H9 (cell line): Measurements from ENCODE around the gene RPL22. TPM values are rescaled to one million over a fixed set of nuclear protein-coding genes. Genes with fewer than 3 reads are reported as not detected.

Experiments used
- DNase-seq: peaks from one replicate; pipeline ENCODE4 v3.0.0-alpha.2; 2017
- H2AFZ ChIP-seq: one replicate; pipeline ENCODE4 v1.6.1; 2013; ENCODE audit warnings: mild to moderate bottlenecking, low read length, control low read depth, moderate library complexity
- H2AK5ac ChIP-seq: 2 replicates; pipeline ENCODE4 v1.6.1; 2013; ENCODE audit warnings: low read length, control low read depth, mixed read lengths; ENCODE audit not compliant: insufficient read length
- H2BK120ac ChIP-seq: one replicate; pipeline ENCODE4 v1.6.1; 2013; ENCODE audit warnings: low read depth, mild to moderate bottlenecking, low read length, control low read depth, inconsistent platforms; ENCODE audit not compliant: poor library complexity, severe bottlenecking
- H2BK12ac ChIP-seq: 2 replicates; pipeline ENCODE4 v1.6.1; 2013; ENCODE audit warnings: low read length, control low read depth, mixed read lengths, low read depth; ENCODE audit not compliant: insufficient read length
- H2BK15ac ChIP-seq: 2 replicates; pipeline ENCODE4 v1.6.1; 2013; ENCODE audit warnings: low read depth, low read length, control low read depth
- H2BK20ac ChIP-seq: one replicate; pipeline ENCODE4 v1.6.1; 2013; ENCODE audit warnings: low read depth, mild to moderate bottlenecking, low read length, control low read depth, inconsistent platforms; ENCODE audit not compliant: poor library complexity, severe bottlenecking
- H2BK5ac ChIP-seq: 2 replicates; pipeline ENCODE4 v1.6.1; 2013; ENCODE audit warnings: low read length, control low read depth, mixed read lengths; ENCODE audit not compliant: insufficient read length
- H3K14ac ChIP-seq: 2 replicates; pipeline ENCODE4 v1.6.1; 2013; ENCODE audit warnings: low read length, control low read depth; ENCODE audit not compliant: insufficient read depth
- H3K18ac ChIP-seq: 2 replicates; pipeline ENCODE4 v1.6.1; 2013; ENCODE audit warnings: low read depth, mild to moderate bottlenecking, mixed read lengths, low read length, control low read depth; ENCODE audit not compliant: insufficient read length
- H3K23ac ChIP-seq: 2 replicates; pipeline ENCODE4 v1.6.1; 2013; ENCODE audit warnings: low read length, control low read depth, mixed read lengths, low read depth; ENCODE audit not compliant: insufficient read length
- H3K23me2 ChIP-seq: 2 replicates; pipeline ENCODE4 v1.6.1; 2013; ENCODE audit warnings: low read depth, mild to moderate bottlenecking, mixed read lengths, low read length, control low read depth; ENCODE audit not compliant: insufficient read length, poor library complexity, severe bottlenecking
- H3K27ac ChIP-seq: 2 replicates; pipeline ENCODE4 v1.5.1; 2013; ENCODE audit warnings: low read length, control low read depth, mixed read lengths, low read depth; ENCODE audit not compliant: insufficient read length
- H3K27me3 ChIP-seq: 2 replicates; pipeline ENCODE4 v1.6.1; 2013; ENCODE audit warnings: low read length, control low read depth, inconsistent platforms; ENCODE audit not compliant: insufficient read depth
- H3K4ac ChIP-seq: 2 replicates; pipeline ENCODE4 v1.6.1; 2013; ENCODE audit warnings: low read depth, mild to moderate bottlenecking, control low read depth, inconsistent platforms, low read length, moderate library complexity
- H3K4me1 ChIP-seq: 2 replicates; pipeline ENCODE4 v1.6.1; 2013; ENCODE audit warnings: low read length, control low read depth, inconsistent platforms; ENCODE audit not compliant: insufficient read depth
- H3K4me2 ChIP-seq: 2 replicates; pipeline ENCODE4 v1.6.1; 2013; ENCODE audit warnings: low read length, control low read depth, mixed read lengths; ENCODE audit not compliant: insufficient read length, insufficient read depth
- H3K56ac ChIP-seq: 2 replicates; pipeline ENCODE4 v1.6.1; 2013; ENCODE audit warnings: low read depth, mild to moderate bottlenecking, mixed read lengths, low read length, control low read depth; ENCODE audit not compliant: insufficient read length
- H3K79me1 ChIP-seq: 2 replicates; pipeline ENCODE4 v1.6.1; 2013; ENCODE audit warnings: low read depth, mild to moderate bottlenecking, moderate library complexity, low read length, control low read depth, inconsistent platforms; ENCODE audit not compliant: insufficient read depth, poor library complexity, severe bottlenecking
- H3K79me2 ChIP-seq: 2 replicates; pipeline ENCODE4 v1.6.1; 2013; ENCODE audit warnings: low read length, control low read depth, inconsistent platforms; ENCODE audit not compliant: insufficient read depth
- H3K9ac ChIP-seq: 2 replicates; pipeline ENCODE4 v1.6.1; 2013; ENCODE audit warnings: low read length, control low read depth, mixed read lengths; ENCODE audit not compliant: insufficient read length; ENCODE audit errors: extremely low read depth
- H3K9me3 ChIP-seq: one replicate; pipeline ENCODE4 v1.6.1; 2013; ENCODE audit warnings: low read depth, low read length, inconsistent platforms; ENCODE audit not compliant: control insufficient read depth
- H3T11ph ChIP-seq: one replicate; pipeline ENCODE4 v1.6.1; 2013; ENCODE audit warnings: mild to moderate bottlenecking, low read length, control low read depth, inconsistent platforms
- H4K20me1 ChIP-seq: one replicate; pipeline ENCODE4 v1.6.1; 2013; ENCODE audit not compliant: control insufficient read depth, insufficient read length, insufficient read depth
- H4K5ac ChIP-seq: 2 replicates; pipeline ENCODE4 v1.6.1; 2013; ENCODE audit warnings: low read depth, mild to moderate bottlenecking, mixed read lengths, low read length, control low read depth; ENCODE audit not compliant: insufficient read length
- H4K8ac ChIP-seq: replicated peaks from 2 replicates; pipeline ENCODE4 v1.6.1; 2013; ENCODE audit warnings: low read length, control low read depth, mixed read lengths, low read depth; ENCODE audit not compliant: insufficient read length
- H4K91ac ChIP-seq: 2 replicates; pipeline ENCODE4 v1.6.1; 2013; ENCODE audit warnings: low read depth, mild to moderate bottlenecking, moderate library complexity, mixed read lengths, low read length, control low read depth; ENCODE audit not compliant: insufficient read length
- H3K27ac Mint-ChIP-seq, 3 experiments: 2 replicates in 2 of 3; 3 replicates in 1 of 3; pipeline ENCODE4 v1.8.0; 2020 to 2021; ENCODE audit warnings: mixed read lengths in 3 of 3, mild to moderate bottlenecking in 1 of 3, moderate library complexity in 1 of 3
- H3K27me3 Mint-ChIP-seq: 2 replicates; pipeline ENCODE4 v1.8.0; 2021; ENCODE audit warnings: low read depth, mild to moderate bottlenecking, moderate library complexity, mixed read lengths
- H3K36me3 Mint-ChIP-seq, 3 experiments: 2 replicates in 2 of 3; 3 replicates in 1 of 3; pipeline ENCODE4 v1.8.0; 2020 to 2021; ENCODE audit warnings: low read depth in 3 of 3, mixed read lengths in 3 of 3; ENCODE audit not compliant: insufficient read depth in 1 of 3
- H3K4me1 Mint-ChIP-seq, 2 experiments: 2 replicates each; pipeline ENCODE4 v1.8.0; 2020; ENCODE audit warnings: mixed read lengths in 2 of 2
- H3K4me3 Mint-ChIP-seq, 2 experiments: 2 replicates in 1 of 2; 3 replicates in 1 of 2; pipeline ENCODE4 v1.8.0; 2020 to 2021; ENCODE audit warnings: mild to moderate bottlenecking in 2 of 2, mixed read lengths in 2 of 2, moderate library complexity in 1 of 2
- H3K9me3 Mint-ChIP-seq, 2 experiments: 2 replicates in 1 of 2; 3 replicates in 1 of 2; pipeline ENCODE4 v1.8.0; 2020; ENCODE audit warnings: mild to moderate bottlenecking in 2 of 2, mixed read lengths in 2 of 2, moderate library complexity in 1 of 2
- WGBS: extraction: QIAGEN DNeasy Blood & Tissue Kit; methylation state at CpG from one replicate; pipeline ENCODE4 v1.1.7; 2013; ENCODE audit warnings: missing lambda C conversion rate, low lambda C conversion rate, mixed read lengths; ENCODE audit not compliant: insufficient read length; ENCODE audit errors: extremely low coverage; 5-methylcytosine and 5-hydroxymethylcytosine counted together
- total RNA-seq: library from RNA; stranded (reverse); gene quantifications from 2 replicates; pipeline ENCODE4 v1.2.1, GENCODE V29; 2021
- TF ChIP-seq, protein P1 (sequence below): fragments of 200-600 bp; sonication (generic); conservative IDR thresholded peaks from 3 replicates; pipeline ENCODE4 v1.8.0; 2021; ENCODE audit warnings: antibody characterized with exemption, mild to moderate bottlenecking

RPL22 gene
- total RNA-seq, 1 experiment from 2014 or later, result 582 TPM

- peak overlapping the region in 2 of 3 experiments; percentile 37 to 53; a peak in 3 of 7 replicates for H3K27ac Mint-ChIP-seq
- Histone ChIP-seq H3K18ac (no peak overlapping the region), H3K4ac (no peak overlapping the region), H4K8ac (no peak overlapping the region), H4K20me1 (no peaks in the 10 kb centered on the region), H3K9me3 (no peaks in the 10 kb centered on the region), H3K27me3 (no peaks in the 10 kb centered on the region), H2AK5ac (no peak overlapping the region), H3K9ac (no peak overlapping the region), H3T11ph (no peak overlapping the region), H3K23ac (no peak overlapping the region), H2BK12ac (no peak overlapping the region), H3K14ac (peak overlapping the region; percentile 8; the same call in 1 of the 2 replicates), H2BK120ac (no peak overlapping the region), H3K79me2 (no peaks in the 10 kb centered on the region), H4K91ac (no peak overlapping the region), H2BK20ac (no peak overlapping the region), H3K23me2 (no peaks in the 10 kb centered on the region), H4K5ac (no peak overlapping the region), H3K4me1 (no peaks in the 10 kb centered on the region), H3K27ac (no peak overlapping the region), H2BK5ac (no peak overlapping the region), H3K79me1 (no peaks in the 10 kb centered on the region), H3K56ac (no peak overlapping the region), H3K4me2 (no peak overlapping the region), H2BK15ac (no peak overlapping the region), H2AFZ (no peak overlapping the region)
- H3K36me3 Mint-ChIP-seq, result peaks cover 8 to 29% (median 16%) of the 10 kb centered on the region in 3 experiments; a peak in 6 of 7 replicates
- H3K4me3 Mint-ChIP-seq, result no peak overlapping the region
- H3K4me1 Mint-ChIP-seq, result peaks cover 2 to 6% of the 10 kb centered on the region in 2 experiments; a peak in 2 of 4 replicates
- TF ChIP-seq, protein P1, sequence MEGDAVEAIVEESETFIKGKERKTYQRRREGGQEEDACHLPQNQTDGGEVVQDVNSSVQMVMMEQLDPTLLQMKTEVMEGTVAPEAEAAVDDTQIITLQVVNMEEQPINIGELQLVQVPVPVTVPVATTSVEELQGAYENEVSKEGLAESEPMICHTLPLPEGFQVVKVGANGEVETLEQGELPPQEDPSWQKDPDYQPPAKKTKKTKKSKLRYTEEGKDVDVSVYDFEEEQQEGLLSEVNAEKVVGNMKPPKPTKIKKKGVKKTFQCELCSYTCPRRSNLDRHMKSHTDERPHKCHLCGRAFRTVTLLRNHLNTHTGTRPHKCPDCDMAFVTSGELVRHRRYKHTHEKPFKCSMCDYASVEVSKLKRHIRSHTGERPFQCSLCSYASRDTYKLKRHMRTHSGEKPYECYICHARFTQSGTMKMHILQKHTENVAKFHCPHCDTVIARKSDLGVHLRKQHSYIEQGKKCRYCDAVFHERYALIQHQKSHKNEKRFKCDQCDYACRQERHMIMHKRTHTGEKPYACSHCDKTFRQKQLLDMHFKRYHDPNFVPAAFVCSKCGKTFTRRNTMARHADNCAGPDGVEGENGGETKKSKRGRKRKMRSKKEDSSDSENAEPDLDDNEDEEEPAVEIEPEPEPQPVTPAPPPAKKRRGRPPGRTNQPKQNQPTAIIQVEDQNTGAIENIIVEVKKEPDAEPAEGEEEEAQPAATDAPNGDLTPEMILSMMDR, result no peak
- no peaks in the 10 kb centered on the region for H3K9me3 Mint-ChIP-seq
- peaks cover 9% of the 10 kb centered on the region for H3K27me3 Mint-ChIP-seq
- DNase-seq, result no peak
- WGBS, result no CpG with 5 or more reads among the region's 16 CpGs
These were observed 19.2 kb upstream of the RPL22 start for GRCh38 chr1:6218375-6219164.
